Endometrial microvascular endothelial cells (primary cell): Measurements from ENCODE around the gene MYBPH. TPM values are rescaled to one million over a fixed set of nuclear protein-coding genes. Genes with fewer than 3 reads are reported as not detected.

Source experiments
- in situ Hi-C: cut with HindIII; loops from 2 replicates; pipeline ENCODE4 v1.10.0; 2017; ENCODE audit warnings: low sequenced_read_pairs, low pct_unique_long_range_greater_than_20kb; ENCODE audit errors: inconsistent ontology term
- total RNA-seq: library from RNA; depleted of rRNA; stranded (reverse); fragments of >200 nt; gene quantifications from one replicate; pipeline ENCODE4 v1.2.3, GENCODE V29; 2015; ENCODE audit errors: inconsistent ontology term

The MYBPH gene
- total RNA-seq, 1 donor from 2014 or later: not detected

- in situ Hi-C loops: no loop called here
These were observed 4.8 kb downstream of the MYBPH start for GRCh38 chr1:203170625-203171330.

GRCh38 chr1:203169770-203170520 is 5.7 kb downstream of the MYBPH start:
- in situ Hi-C loops: no loop called here

- in situ Hi-C loops: no loop called here
These were observed 6.6 kb downstream of the MYBPH start for GRCh38 chr1:203168991-203169390.

- in situ Hi-C loops: no loop called here
These were observed 7.3 kb downstream of the MYBPH start for GRCh38 chr1:203168256-203168786.

- in situ Hi-C loops: no loop called here
These were observed 7.8 kb downstream of the MYBPH start for GRCh38 chr1:203167913-203168200.

- in situ Hi-C loops: no loop called here
These were observed 8.4 kb downstream of the MYBPH start for GRCh38 chr1:203167026-203167912.

GRCh38 chr1:203166192-203166940 is 9.3 kb downstream of the MYBPH start:
- in situ Hi-C loops: no loop called here

GRCh38 chr1:203165800-203166161 is 9.8 kb downstream of the MYBPH start:
- in situ Hi-C loops: no loop called here

- in situ Hi-C loops: no loop called here
These were observed 10.4 kb downstream of the MYBPH start for GRCh38 chr1:203165101-203165799.

- in situ Hi-C loops: no loop called here
These were observed 11.6 kb downstream of the MYBPH start for GRCh38 chr1:203163891-203164635.

- in situ Hi-C loops: no loop called here
These were observed 13.2 kb downstream of the MYBPH start for GRCh38 chr1:203162403-203162802.

GRCh38 chr1:203161703-203162102 is 13.9 kb downstream of the MYBPH start:
- in situ Hi-C loops: no loop called here

GRCh38 chr1:203161175-203161574 is 14.5 kb downstream of the MYBPH start:
- in situ Hi-C loops: no loop called here

GRCh38 chr1:203159844-203160243 is 15.8 kb downstream of the MYBPH start:
- in situ Hi-C loops: no loop called here

- in situ Hi-C loops: no loop called here
These were observed 16.5 kb downstream of the MYBPH start for GRCh38 chr1:203158960-203159665.

- in situ Hi-C loops: no loop called here
These were observed 17.2 kb downstream of the MYBPH start for GRCh38 chr1:203158423-203158822.

GRCh38 chr1:203156280-203156679 is 19.3 kb downstream of the MYBPH start:
- in situ Hi-C loops: no loop called here
